Measurements from ENCODE around the gene CIART. TPM values are rescaled to one million over a fixed set of nuclear protein-coding genes. Genes with fewer than 3 reads are reported as not detected.

Gene CIART
- total RNA-seq, 1 experiment from 2014 or later: 19.0 TPM

DNA sequence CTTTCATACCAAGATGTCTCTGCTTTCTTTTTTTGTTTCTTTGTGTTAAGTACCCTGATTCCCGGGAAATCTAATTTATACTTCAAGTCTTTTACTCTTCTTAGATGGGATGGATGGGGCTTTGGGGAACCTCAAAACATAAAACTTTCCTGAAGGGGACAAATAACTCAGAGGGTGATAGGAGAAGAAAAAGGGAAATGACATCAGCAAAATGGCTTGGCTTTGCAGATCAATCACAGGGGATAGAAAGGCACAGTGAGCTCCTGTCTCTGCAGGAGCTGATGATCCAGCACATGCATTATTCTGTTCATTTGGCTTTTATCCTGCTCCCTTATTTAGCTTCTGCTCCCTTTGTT is 26.2 kb upstream of the CIART start:
- Histone ChIP-seq H4K20me1 (ENCODE audit: low read length) (no peaks in the 10 kb centered on the region), H3K27me3 (ENCODE audit: low read length) (no peaks in the 10 kb centered on the region), H3K4me3 (ENCODE audit: low read length) (peak overlapping the region; percentile 66; the same call in 1 of the 2 replicates), H3K79me2 (ENCODE audit: low read length) (no peaks in the 10 kb centered on the region), H3K27ac (ENCODE audit: low read length) (no peak overlapping the region), H3F3A (ENCODE audit: low read length, unreplicated experiment) (no peaks in the 10 kb centered on the region), H3K9ac (ENCODE audit: low read length) (no peak overlapping the region; the same call in 1 of the 2 replicates), H3K4me1 (ENCODE audit: insufficient read depth, low read length) (peaks cover 29% of the 10 kb centered on the region), H3K9me3 (ENCODE audit: low read length) (no peaks in the 10 kb centered on the region), H3K9me2 (replicated peaks; ENCODE audit: low read length) (no peaks in the 10 kb centered on the region), H3K4me2 (ENCODE audit: low read length) (peak overlapping the region; percentile 89), H3K36me3 (ENCODE audit: low read depth, low read length) (no peaks in the 10 kb centered on the region), H2AFZ (ENCODE audit: low read length) (peak overlapping the region; percentile 83)
- POLR2A ChIA-PET (ENCODE audit: unreplicated experiment): interaction anchor here (0.6 to 0.8 kb wide), 2 partner anchors 27 to 31 kb away, joined by 3 to 5 read pairs; no protein-coding TSS in a partner anchor
- BruUV-seq (replicated peaks): no TSS peak
- intact Hi-C loops (cut with micrococcal nuclease): loop anchor here (1.0 to 10.0 kb wide), 3 partner anchors 65 to 279 kb away; partner anchors contain the start of gene PRPF3
- CTCF ChIA-PET: interaction anchor here (0.6 to 2.7 kb wide), 6 partner anchors 9 to 260 kb away, joined by 3 to 28 read pairs (median 6); partner anchors contain the start of genes APH1A, CIART and FALEC
- DNase-seq (no peak), ATAC-seq (no peak; the same call in 1 of the 2 replicates)
- no peak for TF ChIP-seq EZH2phosphoT487 (IDR thresholded peaks at IDR 0.05; ENCODE audit: borderline replicate concordance, low read length)
- TF ChIP-seq, protein P1, sequence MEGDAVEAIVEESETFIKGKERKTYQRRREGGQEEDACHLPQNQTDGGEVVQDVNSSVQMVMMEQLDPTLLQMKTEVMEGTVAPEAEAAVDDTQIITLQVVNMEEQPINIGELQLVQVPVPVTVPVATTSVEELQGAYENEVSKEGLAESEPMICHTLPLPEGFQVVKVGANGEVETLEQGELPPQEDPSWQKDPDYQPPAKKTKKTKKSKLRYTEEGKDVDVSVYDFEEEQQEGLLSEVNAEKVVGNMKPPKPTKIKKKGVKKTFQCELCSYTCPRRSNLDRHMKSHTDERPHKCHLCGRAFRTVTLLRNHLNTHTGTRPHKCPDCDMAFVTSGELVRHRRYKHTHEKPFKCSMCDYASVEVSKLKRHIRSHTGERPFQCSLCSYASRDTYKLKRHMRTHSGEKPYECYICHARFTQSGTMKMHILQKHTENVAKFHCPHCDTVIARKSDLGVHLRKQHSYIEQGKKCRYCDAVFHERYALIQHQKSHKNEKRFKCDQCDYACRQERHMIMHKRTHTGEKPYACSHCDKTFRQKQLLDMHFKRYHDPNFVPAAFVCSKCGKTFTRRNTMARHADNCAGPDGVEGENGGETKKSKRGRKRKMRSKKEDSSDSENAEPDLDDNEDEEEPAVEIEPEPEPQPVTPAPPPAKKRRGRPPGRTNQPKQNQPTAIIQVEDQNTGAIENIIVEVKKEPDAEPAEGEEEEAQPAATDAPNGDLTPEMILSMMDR (conservative IDR thresholded peaks at IDR 0.05; ENCODE audit: low read depth, low read length): no peak
- TF ChIP-seq EZH2 (IDR thresholded peaks at IDR 0.05; ENCODE audit: low read length, unreplicated experiment): no peak

DNA sequence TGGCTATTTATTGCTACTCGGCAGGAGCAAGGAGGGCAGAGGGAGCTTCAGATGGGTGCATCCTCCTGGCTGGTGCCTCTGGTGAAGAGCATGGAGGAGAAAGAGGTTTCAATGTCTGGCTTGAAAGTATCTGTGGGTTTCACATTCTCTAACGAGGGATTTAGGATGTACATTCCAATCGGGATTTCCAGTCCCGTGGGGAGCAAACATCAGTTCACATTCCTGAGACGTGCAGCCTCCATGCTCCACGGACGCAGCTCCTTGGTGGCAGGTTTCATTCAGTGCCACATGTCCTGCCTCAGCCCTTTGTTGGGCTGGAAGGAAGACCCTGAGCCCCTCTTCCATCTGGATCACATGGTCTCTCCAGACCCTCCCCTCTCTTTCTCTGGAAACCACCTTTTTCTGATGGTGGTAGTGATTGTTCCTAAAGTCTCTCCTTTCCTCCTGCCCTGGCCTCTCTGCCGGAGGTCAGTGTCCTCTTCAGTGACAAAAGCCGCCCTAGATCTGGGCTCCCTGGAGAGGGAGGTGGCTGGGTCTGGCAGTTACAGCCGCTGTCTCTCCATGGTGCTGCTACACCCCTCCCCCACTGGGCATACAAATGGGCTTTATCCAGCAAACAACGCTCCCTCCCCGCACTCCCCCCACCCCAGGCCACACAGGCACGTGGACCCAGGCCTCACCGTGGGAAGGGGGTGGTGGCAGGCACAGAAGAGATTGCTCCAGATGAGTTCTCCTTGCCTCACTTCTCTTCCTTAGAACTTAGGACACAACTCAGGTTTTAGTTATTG is 25.6 kb upstream of the CIART start:
- ATAC-seq: no peak
- Histone ChIP-seq H2AFZ (ENCODE audit: low read length) (peak overlapping the region; percentile 83), H3K36me3 (ENCODE audit: low read depth, low read length) (no peaks in the 10 kb centered on the region), H3K9me3 (ENCODE audit: low read length) (no peaks in the 10 kb centered on the region), H3K27ac (ENCODE audit: low read length) (no peak overlapping the region), H3K27me3 (ENCODE audit: low read length) (no peaks in the 10 kb centered on the region), H3K4me2 (ENCODE audit: low read length) (peak overlapping the region; percentile 89), H3K9ac (ENCODE audit: low read length) (no peak overlapping the region), H3K4me1 (ENCODE audit: insufficient read depth, low read length) (peaks cover 35% of the 10 kb centered on the region), H3K79me2 (ENCODE audit: low read length) (no peaks in the 10 kb centered on the region), H3F3A (ENCODE audit: low read length, unreplicated experiment) (no peaks in the 10 kb centered on the region), H3K9me2 (replicated peaks; ENCODE audit: low read length) (no peaks in the 10 kb centered on the region), H4K20me1 (ENCODE audit: low read length) (no peaks in the 10 kb centered on the region), H3K4me3 (ENCODE audit: low read length) (peak overlapping the region; percentile 66; the same call in 1 of the 2 replicates)
- no TSS peak for BruUV-seq (replicated peaks)
- CTCF ChIA-PET: interaction anchor here (0.6 to 2.7 kb wide), 6 partner anchors 10 to 259 kb away, joined by 3 to 28 read pairs (median 6); partner anchors contain the start of genes APH1A, CIART and FALEC
- intact Hi-C loops (cut with micrococcal nuclease): loop anchor here (1.0 to 10.0 kb wide), 3 partner anchors 65 to 278 kb away; partner anchors contain the start of gene PRPF3
- DNase-seq: no peak
- TF ChIP-seq EZH2 (IDR thresholded peaks at IDR 0.05; ENCODE audit: low read length, unreplicated experiment) (no peak), EZH2phosphoT487 (IDR thresholded peaks at IDR 0.05; ENCODE audit: borderline replicate concordance, low read length) (no peak)
- TF ChIP-seq, protein P1 (conservative IDR thresholded peaks at IDR 0.05; ENCODE audit: low read depth, low read length): no peak
- POLR2A ChIA-PET (ENCODE audit: unreplicated experiment): interaction anchor here (0.8 kb wide), 1 partner anchor 30 kb away, joined by 5 read pairs; no protein-coding TSS in a partner anchor
